Measurements from ENCODE around the gene NXF1. TPM values are rescaled to one million over a fixed set of nuclear protein-coding genes. Genes with fewer than 3 reads are reported as not detected.
A peak's percentile ranks its signal among the peaks of the same experiment; 100 is the strongest.
"Not testable (repeated sequence)": the region's sequence is repeated elsewhere in the genome, so short reads cannot be mapped to it uniquely, and the experiment has no call there.

Gene NXF1
- total and polyA plus RNA-seq, 7 donors, result 20.3 to 68.1 (median 40.2) TPM

DNA sequence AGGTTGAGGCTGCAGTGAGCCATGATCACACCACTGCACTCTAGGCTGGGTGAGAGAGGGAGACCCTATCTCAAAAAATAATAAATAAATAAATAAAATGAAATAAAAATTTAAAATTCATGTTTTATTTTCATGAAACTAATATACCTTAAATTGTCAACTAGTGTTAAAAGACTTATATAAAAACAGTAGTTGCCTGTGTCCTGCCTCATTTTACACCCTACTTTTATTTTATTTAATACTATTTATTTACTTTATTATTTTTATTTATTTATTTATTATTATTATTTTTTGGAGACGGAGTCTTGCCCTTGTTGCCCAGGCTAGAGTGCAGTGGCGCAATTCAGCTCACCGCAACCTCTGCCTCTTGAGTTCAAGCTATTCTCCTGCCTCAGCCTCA, 38.9 kb upstream of the NXF1 start:
- Histone ChIP-seq H3K4me1 (peaks cover 0 to 19% (median 12%) of the 10 kb centered on the region in 4 donors), H3K27ac (no peak overlapping the region), H3K4me3 (no peak overlapping the region), H3K27me3 (no peaks in the 10 kb centered on the region), H3K9me3 (no peaks in the 10 kb centered on the region), H3K36me3 (no peaks in the 10 kb centered on the region)
- intact Hi-C loops (cut with DNase I), result loop anchor here (5.0 kb wide), 1 partner anchor 57 kb away; the partner anchor contains the start of gene TMEM179B
- no peak for DNase-seq
- no peak for TF ChIP-seq POLR2AphosphoS5 (IDR thresholded peaks at IDR 0.05)
- TF ChIP-seq EP300 (IDR thresholded peaks at IDR 0.05), result no peak
- no peak for TF ChIP-seq POLR2A (IDR thresholded peaks at IDR 0.05)
- TF ChIP-seq, protein P1, sequence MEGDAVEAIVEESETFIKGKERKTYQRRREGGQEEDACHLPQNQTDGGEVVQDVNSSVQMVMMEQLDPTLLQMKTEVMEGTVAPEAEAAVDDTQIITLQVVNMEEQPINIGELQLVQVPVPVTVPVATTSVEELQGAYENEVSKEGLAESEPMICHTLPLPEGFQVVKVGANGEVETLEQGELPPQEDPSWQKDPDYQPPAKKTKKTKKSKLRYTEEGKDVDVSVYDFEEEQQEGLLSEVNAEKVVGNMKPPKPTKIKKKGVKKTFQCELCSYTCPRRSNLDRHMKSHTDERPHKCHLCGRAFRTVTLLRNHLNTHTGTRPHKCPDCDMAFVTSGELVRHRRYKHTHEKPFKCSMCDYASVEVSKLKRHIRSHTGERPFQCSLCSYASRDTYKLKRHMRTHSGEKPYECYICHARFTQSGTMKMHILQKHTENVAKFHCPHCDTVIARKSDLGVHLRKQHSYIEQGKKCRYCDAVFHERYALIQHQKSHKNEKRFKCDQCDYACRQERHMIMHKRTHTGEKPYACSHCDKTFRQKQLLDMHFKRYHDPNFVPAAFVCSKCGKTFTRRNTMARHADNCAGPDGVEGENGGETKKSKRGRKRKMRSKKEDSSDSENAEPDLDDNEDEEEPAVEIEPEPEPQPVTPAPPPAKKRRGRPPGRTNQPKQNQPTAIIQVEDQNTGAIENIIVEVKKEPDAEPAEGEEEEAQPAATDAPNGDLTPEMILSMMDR (IDR thresholded peaks at IDR 0.05), result no peak
- 97% methylated on average over 3 of the region's 3 CpGs for WGBS, 2 donors

DNA sequence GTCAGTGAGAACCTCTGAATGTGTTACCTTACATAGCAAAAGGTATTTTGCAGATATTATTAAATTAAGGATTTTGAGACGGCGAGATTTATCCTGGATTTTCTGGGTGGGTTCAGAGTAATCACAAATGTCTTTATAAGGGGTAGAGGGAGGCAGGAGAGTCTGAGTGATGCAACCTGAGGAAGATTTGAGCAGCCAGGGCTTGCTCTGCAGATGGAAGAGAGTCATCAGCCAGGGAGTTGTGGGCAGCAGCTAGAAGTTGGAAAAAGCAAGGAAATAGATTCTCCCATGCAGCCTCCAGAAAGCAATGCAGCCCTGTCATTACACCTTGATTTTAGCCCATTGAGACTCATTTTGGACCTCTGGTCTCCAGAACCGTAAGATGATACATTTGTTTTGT, 38.2 kb upstream of the NXF1 start:
- H3K27ac ChIP-seq, result no peak overlapping the region
- 91 to 95% methylated on average over 3 of the region's 3 CpGs for WGBS, 2 donors

DNA sequence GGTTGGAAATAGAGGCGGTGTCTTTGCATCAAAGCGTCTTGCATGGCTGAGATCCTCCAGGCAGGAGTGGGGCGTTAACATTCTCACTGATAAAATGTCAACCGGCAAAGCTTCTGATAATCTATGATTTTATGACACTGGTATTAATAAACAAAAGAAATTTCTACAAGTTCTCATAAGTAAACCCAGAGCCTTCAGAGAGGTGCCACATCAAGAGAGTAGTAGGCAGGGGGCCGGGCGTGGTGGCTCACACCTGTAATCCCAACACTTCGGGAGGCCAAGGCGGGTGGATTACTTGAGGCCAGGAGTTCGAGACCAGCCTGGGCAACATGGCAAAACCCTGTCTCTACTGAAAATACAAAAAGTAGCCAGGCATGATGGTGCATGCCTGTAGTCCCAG, 37.7 kb upstream of the NXF1 start:
- not testable (repeated sequence) for H3K27me3 ChIP-seq, DNase-seq, H3K36me3 ChIP-seq, H3K9me3 ChIP-seq
- Histone ChIP-seq H3K4me1 (peaks cover 0 to 32% (median 23%) of the 10 kb centered on the region in 4 donors), H3K4me3 (peak overlapping the region in 1 of 4 donors; percentile 76), H3K27ac (peak overlapping the region; percentile 96 to 98 (median 98))
- 86 to 95% methylated on average over 9 of the region's 9 CpGs for WGBS, 2 donors
- intact Hi-C loops (cut with DNase I), result loop anchor here (2.0 to 5.0 kb wide), 2 partner anchors 38 to 56 kb away; partner anchors contain the start of genes SLC3A2 and TMEM179B

More for the DNA sequence above, 38.2 kb upstream of the NXF1 start:
- intact Hi-C loops (cut with DNase I), result loop anchor here (2.0 to 5.0 kb wide), 2 partner anchors 37 to 56 kb away; partner anchors contain the start of genes SLC3A2 and TMEM179B
- no peaks in the 10 kb centered on the region for H3K36me3 ChIP-seq
- no peaks in the 10 kb centered on the region for H3K27me3 ChIP-seq
- H3K4me1 ChIP-seq, result peaks cover 0 to 26% (median 17%) of the 10 kb centered on the region in 4 donors
- DNase-seq, result no peak
- no peak overlapping the region for H3K4me3 ChIP-seq
- H3K9me3 ChIP-seq, result no peaks in the 10 kb centered on the region
- TF ChIP-seq EP300 (IDR thresholded peaks at IDR 0.05) (no peak), POLR2A (IDR thresholded peaks at IDR 0.05) (no peak), POLR2AphosphoS5 (IDR thresholded peaks at IDR 0.05) (no peak)
- TF ChIP-seq, protein P1 (IDR thresholded peaks at IDR 0.05), result no peak

DNA sequence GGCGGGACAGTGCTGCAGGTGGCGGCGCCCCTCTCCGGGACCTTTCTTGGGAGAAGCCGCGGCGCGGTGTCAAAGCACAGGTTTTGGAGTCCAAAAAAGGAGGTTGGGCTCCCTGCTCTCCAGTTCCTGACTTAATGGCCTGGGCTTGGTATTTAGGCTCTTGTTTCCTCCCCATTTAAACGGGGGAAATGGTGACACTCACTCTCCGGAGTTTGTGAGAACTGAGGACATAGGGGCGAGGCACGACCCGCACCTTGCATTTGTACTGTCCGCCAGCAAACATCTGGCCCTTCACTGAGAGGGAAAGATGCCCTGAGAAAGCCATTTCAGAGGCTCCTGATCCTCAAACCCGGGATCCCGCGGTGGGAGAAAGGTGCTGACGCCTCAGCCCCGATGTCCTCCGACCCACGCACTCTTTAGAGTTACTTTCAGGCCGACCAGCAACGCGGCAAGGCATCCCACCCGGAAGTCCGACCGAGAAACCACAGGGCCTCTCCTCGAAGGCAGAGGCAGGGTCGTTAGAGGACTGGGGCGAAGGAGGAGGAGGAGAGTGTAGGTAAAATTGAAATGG, 37.0 kb upstream of the NXF1 start:
- Histone ChIP-seq H3K27me3 (no peaks in the 10 kb centered on the region), H3K27ac (peak overlapping the region; percentile 96 to 98 (median 98)), H3K4me1 (peaks cover 0 to 38% (median 27%) of the 10 kb centered on the region in 4 donors), H3K36me3 (peaks cover 0 to under 1% (median 0%) of the 10 kb centered on the region in 4 donors), H3K9me3 (no peaks in the 10 kb centered on the region), H3K4me3 (peak overlapping the region; percentile 30 to 92 (median 64))
- WGBS, 2 donors, result 13 to 39% methylated on average over 30 of the region's 30 CpGs
- TF ChIP-seq POLR2A (IDR thresholded peaks at IDR 0.05) (no peak), EP300 (IDR thresholded peaks at IDR 0.05) (peak in 1 of 4 donors; percentile 19)
- intact Hi-C loops (cut with DNase I), result loop anchor here (2.0 to 5.0 kb wide), 2 partner anchors 39 to 55 kb away; partner anchors contain the start of genes SLC3A2 and TMEM179B
- peak; percentile 73 for DNase-seq

DNA sequence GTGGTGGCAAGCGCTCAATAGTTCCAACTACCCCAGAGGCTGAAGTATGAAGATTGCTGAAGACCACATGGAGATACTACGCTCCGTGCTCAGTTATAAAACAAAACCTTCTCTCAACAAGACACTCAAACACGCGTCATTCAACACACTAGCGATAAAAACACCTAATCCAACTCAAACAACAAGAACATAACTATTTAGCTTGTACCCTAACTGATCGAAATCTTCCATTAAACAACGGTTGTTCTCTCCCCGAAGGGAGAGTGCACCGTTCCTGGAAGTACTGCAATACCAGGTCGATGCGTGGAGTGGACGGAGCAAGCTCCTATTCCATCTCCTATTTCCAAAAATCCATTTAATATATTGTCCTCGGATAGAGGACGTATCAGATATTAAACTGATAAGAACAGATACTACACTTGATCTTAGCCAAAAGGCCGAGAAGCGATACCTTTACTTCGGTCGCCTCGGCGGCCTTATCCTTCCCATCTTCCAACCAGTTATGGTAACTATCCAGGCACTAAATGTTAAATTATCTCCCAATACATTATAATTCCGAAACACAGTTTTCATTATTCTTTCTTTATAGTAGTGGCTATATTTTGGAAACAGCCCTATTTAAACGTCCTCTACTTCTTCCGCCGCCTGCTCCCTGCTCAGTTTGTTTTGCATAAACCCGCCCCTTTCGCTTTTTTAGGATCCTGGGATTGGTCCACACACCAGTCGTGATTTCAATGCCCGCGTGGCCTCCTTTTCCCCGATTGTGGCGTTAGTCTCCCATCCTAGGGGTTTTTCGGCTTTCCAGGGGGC, 36.3 kb upstream of the NXF1 start:
- no peaks in the 10 kb centered on the region for H3K9me3 ChIP-seq
- DNase-seq, result peak; percentile 95
- peak; percentile 99 to 100 (median 100) for TF ChIP-seq POLR2AphosphoS5 (IDR thresholded peaks at IDR 0.05)
- peak in 2 of 4 donors; percentile 3 to 75 for TF ChIP-seq EP300 (IDR thresholded peaks at IDR 0.05)
- TF ChIP-seq POLR2A (IDR thresholded peaks at IDR 0.05), result peak; percentile 100
- TF ChIP-seq, protein P1 (IDR thresholded peaks at IDR 0.05), result no peak
- intact Hi-C loops (cut with DNase I), result loop anchor here (2.0 to 5.0 kb wide), 2 partner anchors 39 to 54 kb away; partner anchors contain the start of genes SLC3A2 and TMEM179B
- no peaks in the 10 kb centered on the region for H3K27me3 ChIP-seq
- peaks cover 0 to 6% (median 0%) of the 10 kb centered on the region in 4 donors for H3K36me3 ChIP-seq
- peaks cover 0 to 38% (median 27%) of the 10 kb centered on the region in 4 donors for H3K4me1 ChIP-seq
- peak overlapping the region; percentile 96 to 98 (median 98) for H3K27ac ChIP-seq
- WGBS, 2 donors, result 0% methylated on average over 33 of the region's 33 CpGs
- peak overlapping the region; percentile 30 to 92 (median 84) for H3K4me3 ChIP-seq

DNA sequence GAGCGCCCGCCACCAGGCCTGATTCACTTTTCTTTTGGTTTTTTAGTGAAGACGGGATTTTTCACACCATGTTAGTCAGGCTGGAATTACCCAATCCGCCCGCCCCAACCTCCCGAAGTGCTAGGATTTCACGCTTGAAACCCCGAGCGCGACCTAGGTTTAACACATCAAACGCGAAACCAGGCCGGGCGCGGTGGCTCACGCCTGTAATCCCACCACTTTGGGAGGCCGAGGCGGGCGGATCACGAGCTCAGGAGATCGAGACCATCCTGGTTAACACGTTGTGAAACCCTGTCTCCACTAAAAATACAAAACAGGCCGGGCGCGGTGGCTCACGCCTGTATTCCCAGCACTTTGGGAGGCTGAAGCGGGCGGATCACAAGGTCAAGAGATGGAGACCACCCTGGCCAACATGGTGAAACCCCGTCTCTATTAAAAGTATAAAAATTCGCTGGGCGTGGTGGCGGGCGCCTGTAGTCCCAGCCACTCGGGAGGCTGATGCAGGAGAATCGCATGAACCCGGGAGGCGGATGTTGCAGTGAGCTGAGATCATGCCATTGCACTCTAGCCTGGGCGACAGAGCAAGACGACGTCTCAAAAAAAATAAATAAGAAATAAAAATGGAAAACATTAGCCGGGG, 35.6 kb upstream of the NXF1 start:
- Histone ChIP-seq H3K27ac (peak overlapping the region; percentile 96 to 98 (median 98)), H3K4me1 (peaks cover 0 to 38% (median 27%) of the 10 kb centered on the region in 4 donors), H3K4me3 (peak overlapping the region; percentile 76 to 92 (median 87)), H3K36me3 (peaks cover 0 to 12% (median 0%) of the 10 kb centered on the region in 4 donors)
- not testable (repeated sequence) for H3K27me3 ChIP-seq, H3K9me3 ChIP-seq
- intact Hi-C loops (cut with DNase I), result loop anchor here (5.0 kb wide), 1 partner anchor 54 kb away; the partner anchor contains the start of gene TMEM179B
- 0 to 1% methylated on average over 41 of the region's 41 CpGs for WGBS, 2 donors
- DNase-seq, result peak; percentile 90
